Neural progenitor cell (in vitro differentiated cells): ENCODE results near the gene PACSIN2. TPM values are rescaled to one million over a fixed set of nuclear protein-coding genes. Genes with fewer than 3 reads are reported as not detected.

Experiments
- DNase-seq: peaks from one replicate; pipeline ENCODE4 v3.0.0-alpha.2; 2016; ENCODE audit warnings: low spot score
- H2AFZ ChIP-seq: fragments of 200-600 bp; sonication (generic); replicated peaks from 2 replicates; pipeline ENCODE4 v1.6.1; 2016; ENCODE audit warnings: antibody characterized with exemption
- H3F3A ChIP-seq: fragments of 200-600 bp; sonication (generic); 2 replicates; pipeline ENCODE4 v1.6.1; 2016; ENCODE audit warnings: antibody characterized with exemption, low read depth
- H3K27ac ChIP-seq: fragments of 200-600 bp; sonication (generic); 2 replicates; pipeline ENCODE4 v1.5.1; 2016; ENCODE audit warnings: mild to moderate bottlenecking
- H3K27me3 ChIP-seq: fragments of 200-600 bp; sonication (generic); 2 replicates; pipeline ENCODE4 v1.6.1; 2016; ENCODE audit warnings: mild to moderate bottlenecking, moderate library complexity
- H3K36me3 ChIP-seq: fragments of 200-600 bp; sonication (generic); 2 replicates; pipeline ENCODE4 v1.5.1; 2016
- H3K4me1 ChIP-seq: fragments of 200-600 bp; sonication (generic); 2 replicates; pipeline ENCODE4 v1.6.1; 2016; ENCODE audit warnings: mixed run types
- H3K4me2 ChIP-seq: fragments of 200-600 bp; sonication (generic); 2 replicates; pipeline ENCODE4 v1.6.1; 2016
- H3K4me3 ChIP-seq: fragments of 200-600 bp; sonication (generic); 2 replicates; pipeline ENCODE4 v1.5.1; 2016
- H3K79me2 ChIP-seq: fragments of 200-600 bp; sonication (generic); 2 replicates; pipeline ENCODE4 v1.6.1; 2016; ENCODE audit warnings: low read depth
- H3K9ac ChIP-seq: fragments of 200-600 bp; sonication (generic); 2 replicates; pipeline ENCODE4 v1.6.1; 2016
- H3K9me3 ChIP-seq: fragments of 200-600 bp; sonication (generic); 2 replicates; pipeline ENCODE4 v1.5.1; 2016; ENCODE audit warnings: low read depth
- H4K20me1 ChIP-seq: fragments of 200-600 bp; sonication (generic); 2 replicates; pipeline ENCODE4 v1.6.1; 2016; ENCODE audit warnings: low read depth
- H3K27ac Mint-ChIP-seq: 3 replicates; pipeline ENCODE4 v1.8.0; 2021; ENCODE audit warnings: mixed read lengths
- H3K27me3 Mint-ChIP-seq: 2 replicates; pipeline ENCODE4 v1.8.0; 2022; ENCODE audit warnings: low read depth, mild to moderate bottlenecking, inconsistent platforms, moderate library complexity, mixed read lengths; ENCODE audit not compliant: insufficient read depth
- H3K36me3 Mint-ChIP-seq: 3 replicates; pipeline ENCODE4 v1.8.0; 2021; ENCODE audit warnings: mixed read lengths
- H3K4me1 Mint-ChIP-seq: 3 replicates; pipeline ENCODE4 v1.8.0; 2021; ENCODE audit warnings: mixed read lengths
- H3K4me3 Mint-ChIP-seq: 3 replicates; pipeline ENCODE4 v1.8.0; 2021; ENCODE audit warnings: mild to moderate bottlenecking, moderate library complexity, mixed read lengths
- H3K9me3 Mint-ChIP-seq: 3 replicates; pipeline ENCODE4 v1.8.0; 2020; ENCODE audit warnings: mixed read lengths
- EZH2 ChIP-seq: fragments of 200-600 bp; sonication (generic); IDR thresholded peaks from 2 replicates; pipeline ENCODE4 v1.6.1; 2017; ENCODE audit warnings: antibody characterized with exemption, mild to moderate bottlenecking, moderate library complexity
- EZH2phosphoT487 ChIP-seq: fragments of 200-600 bp; sonication (generic); IDR thresholded peaks from 2 replicates; pipeline ENCODE4 v1.6.1; 2017; ENCODE audit warnings: antibody characterized with exemption
- total RNA-seq: library from RNA; depleted of rRNA; stranded (reverse); fragments of >200 nt; gene quantifications from 2 replicates; pipeline ENCODE4 v1.2.3, GENCODE V29; 2015; ENCODE audit warnings: low replicate concordance
- TF ChIP-seq, protein P1 (sequence below): fragments of 200-600 bp; sonication (generic); IDR thresholded peaks from 2 replicates; pipeline ENCODE4 v1.5.1; 2017; ENCODE audit warnings: antibody characterized with exemption, mild to moderate bottlenecking

The PACSIN2 gene
- total RNA-seq, 1 donor from 2014 or later = 38.1 TPM

DNA sequence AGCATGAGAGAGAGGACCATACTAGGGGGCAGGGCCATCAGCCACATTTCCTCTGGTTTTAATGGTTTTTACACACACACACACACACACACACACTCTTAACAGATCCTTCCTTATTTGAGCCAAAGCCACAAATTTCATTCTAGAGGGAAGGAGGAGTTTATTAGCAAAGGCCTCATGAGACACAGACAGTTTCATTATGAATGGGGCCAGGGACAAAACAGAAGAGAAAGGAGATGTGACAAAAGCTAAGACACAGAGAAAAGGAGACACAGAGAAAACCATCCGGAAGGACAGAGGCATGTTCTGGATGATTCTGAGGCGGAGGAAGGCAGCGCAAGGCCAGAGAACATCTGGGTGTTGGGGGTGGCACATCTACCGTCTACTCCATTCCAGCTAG is 125.6 kb downstream of the PACSIN2 start:
- H4K20me1 ChIP-seq = peaks cover 6% of the 10 kb centered on the region
- no peak overlapping the region for H3K4me3 Mint-ChIP-seq
- no peak overlapping the region for H3K4me2 ChIP-seq
- H3K27me3 Mint-ChIP-seq = peaks cover 2% of the 10 kb centered on the region
- no peak overlapping the region for H3K27ac Mint-ChIP-seq
- TF ChIP-seq, protein P1, sequence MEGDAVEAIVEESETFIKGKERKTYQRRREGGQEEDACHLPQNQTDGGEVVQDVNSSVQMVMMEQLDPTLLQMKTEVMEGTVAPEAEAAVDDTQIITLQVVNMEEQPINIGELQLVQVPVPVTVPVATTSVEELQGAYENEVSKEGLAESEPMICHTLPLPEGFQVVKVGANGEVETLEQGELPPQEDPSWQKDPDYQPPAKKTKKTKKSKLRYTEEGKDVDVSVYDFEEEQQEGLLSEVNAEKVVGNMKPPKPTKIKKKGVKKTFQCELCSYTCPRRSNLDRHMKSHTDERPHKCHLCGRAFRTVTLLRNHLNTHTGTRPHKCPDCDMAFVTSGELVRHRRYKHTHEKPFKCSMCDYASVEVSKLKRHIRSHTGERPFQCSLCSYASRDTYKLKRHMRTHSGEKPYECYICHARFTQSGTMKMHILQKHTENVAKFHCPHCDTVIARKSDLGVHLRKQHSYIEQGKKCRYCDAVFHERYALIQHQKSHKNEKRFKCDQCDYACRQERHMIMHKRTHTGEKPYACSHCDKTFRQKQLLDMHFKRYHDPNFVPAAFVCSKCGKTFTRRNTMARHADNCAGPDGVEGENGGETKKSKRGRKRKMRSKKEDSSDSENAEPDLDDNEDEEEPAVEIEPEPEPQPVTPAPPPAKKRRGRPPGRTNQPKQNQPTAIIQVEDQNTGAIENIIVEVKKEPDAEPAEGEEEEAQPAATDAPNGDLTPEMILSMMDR = no peak
- TF ChIP-seq EZH2 = no peak
- TF ChIP-seq EZH2phosphoT487 = no peak
- H3K9me3 Mint-ChIP-seq = no peaks in the 10 kb centered on the region
- H3K4me3 ChIP-seq = no peak overlapping the region
- no peak overlapping the region for H3K27ac ChIP-seq
- no peak for DNase-seq
- H3K9me3 ChIP-seq = no peaks in the 10 kb centered on the region
- no peaks in the 10 kb centered on the region for H3F3A ChIP-seq
- no peaks in the 10 kb centered on the region for H3K79me2 ChIP-seq
- no peaks in the 10 kb centered on the region for H3K4me1 Mint-ChIP-seq
- no peak overlapping the region for H2AFZ ChIP-seq
- H3K4me1 ChIP-seq = no peaks in the 10 kb centered on the region
- no peaks in the 10 kb centered on the region for H3K36me3 ChIP-seq
- peaks cover 6% of the 10 kb centered on the region for H3K36me3 Mint-ChIP-seq
- no peaks in the 10 kb centered on the region for H3K27me3 ChIP-seq
- H3K9ac ChIP-seq = no peak overlapping the region

DNA sequence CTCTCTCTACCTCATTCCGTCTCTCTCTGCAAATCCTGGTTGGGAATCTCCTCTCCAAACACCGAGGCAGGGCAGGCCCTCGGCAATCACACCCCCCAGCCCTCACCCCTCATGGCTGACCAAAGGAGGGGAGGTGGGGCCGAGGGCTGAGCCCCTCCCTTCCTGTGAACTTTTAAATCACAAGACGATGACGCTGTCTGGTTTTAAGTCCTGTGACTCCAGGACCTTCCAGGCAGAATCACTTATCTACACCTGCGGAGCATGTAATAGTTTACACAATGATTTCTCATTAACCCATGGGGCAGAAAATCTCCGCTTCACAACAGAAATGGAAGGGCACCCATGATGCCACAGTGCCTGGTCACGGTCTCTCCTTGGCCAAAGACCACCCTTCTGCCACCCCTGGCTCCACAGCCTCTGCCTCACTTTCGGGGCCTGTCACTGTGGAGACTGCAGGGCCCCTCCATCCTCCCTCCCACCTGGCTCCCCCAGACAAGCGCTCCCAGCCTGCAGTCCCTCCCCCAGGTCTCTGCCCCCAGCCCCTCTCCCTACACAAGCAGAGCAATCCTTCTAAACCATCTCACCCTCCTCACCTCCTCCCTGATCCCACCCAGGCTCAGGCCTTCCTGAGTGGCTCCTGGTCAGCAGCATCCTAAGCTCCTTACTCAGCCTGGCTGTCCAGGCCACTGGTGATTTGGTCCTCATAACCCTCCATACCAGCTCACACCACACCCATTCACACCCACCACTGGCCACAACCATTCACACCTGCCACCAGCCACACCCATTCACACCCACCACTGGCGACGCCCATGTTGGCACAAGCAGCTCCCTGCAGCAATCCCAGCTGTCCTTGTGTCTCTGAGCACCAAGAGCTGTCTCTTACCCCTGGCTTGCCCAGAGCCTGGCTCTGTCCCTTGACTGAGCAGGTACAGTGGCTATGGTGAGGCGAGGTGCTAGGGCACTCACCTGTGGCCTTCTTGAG is 127.1 kb downstream of the PACSIN2 start:
- no peak overlapping the region for H3K27ac ChIP-seq
- H3K79me2 ChIP-seq = no peaks in the 10 kb centered on the region
- Mint-ChIP-seq H3K9me3 (no peaks in the 10 kb centered on the region), H3K27ac (no peak overlapping the region), H3K27me3 (peaks cover 2% of the 10 kb centered on the region), H3K4me1 (no peaks in the 10 kb centered on the region), H3K4me3 (no peak overlapping the region), H3K36me3 (peaks cover 10% of the 10 kb centered on the region)
- H3K9me3 ChIP-seq = no peaks in the 10 kb centered on the region
- no peak overlapping the region for H2AFZ ChIP-seq
- no peak for TF ChIP-seq EZH2
- TF ChIP-seq, protein P1 = no peak
- no peak for TF ChIP-seq EZH2phosphoT487
- peaks cover 5% of the 10 kb centered on the region for H4K20me1 ChIP-seq
- H3K9ac ChIP-seq = no peak overlapping the region
- no peaks in the 10 kb centered on the region for H3F3A ChIP-seq
- H3K27me3 ChIP-seq = no peaks in the 10 kb centered on the region
- H3K36me3 ChIP-seq = no peaks in the 10 kb centered on the region
- no peak for DNase-seq
- H3K4me1 ChIP-seq = no peaks in the 10 kb centered on the region
- H3K4me2 ChIP-seq = no peak overlapping the region
- no peak overlapping the region for H3K4me3 ChIP-seq

DNA sequence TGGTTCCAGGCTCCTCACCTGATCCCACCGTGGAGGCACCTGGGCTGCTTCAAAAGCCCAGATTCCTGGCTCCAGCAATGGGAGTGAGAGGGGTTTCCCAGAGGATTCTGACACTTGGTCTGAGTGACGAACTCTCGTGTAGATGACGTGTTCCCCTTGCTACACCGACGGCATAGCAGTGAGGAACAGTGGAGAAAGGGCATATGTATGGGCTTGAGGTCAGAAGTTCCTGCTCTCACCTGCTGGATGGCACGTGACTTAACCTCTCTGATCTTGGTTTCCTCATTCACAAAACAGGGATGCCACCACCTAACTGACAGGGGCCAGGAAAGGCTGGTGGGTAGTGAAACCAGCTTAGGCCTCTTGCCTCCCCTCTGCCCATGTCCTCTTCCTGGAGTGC is 127.8 kb downstream of the PACSIN2 start:
- Histone ChIP-seq H3K27me3 (no peaks in the 10 kb centered on the region), H3K4me1 (no peaks in the 10 kb centered on the region), H3F3A (no peaks in the 10 kb centered on the region), H3K4me2 (no peak overlapping the region), H3K36me3 (no peaks in the 10 kb centered on the region), H2AFZ (no peak overlapping the region), H3K9me3 (no peaks in the 10 kb centered on the region), H3K79me2 (no peaks in the 10 kb centered on the region), H4K20me1 (peaks cover 8% of the 10 kb centered on the region), H3K27ac (no peak overlapping the region), H3K4me3 (no peak overlapping the region), H3K9ac (no peak overlapping the region)
- Mint-ChIP-seq H3K27me3 (peaks cover 2% of the 10 kb centered on the region), H3K27ac (no peak overlapping the region), H3K36me3 (peaks cover 10% of the 10 kb centered on the region), H3K4me3 (no peak overlapping the region), H3K4me1 (no peaks in the 10 kb centered on the region), H3K9me3 (no peaks in the 10 kb centered on the region)
- TF ChIP-seq EZH2phosphoT487 = no peak
- no peak for TF ChIP-seq EZH2
- TF ChIP-seq, protein P1 = no peak
- DNase-seq = no peak
